Osteocyte (in vitro differentiated cells): ENCODE data around the gene PIK3C2G. TPM values are rescaled to one million over a fixed set of nuclear protein-coding genes. Genes with fewer than 3 reads are reported as not detected.

Experiments
- DNase-seq: peaks from one replicate; pipeline ENCODE4 v3.0.0; 2021; ENCODE audit warnings: mixed read lengths; ENCODE audit not compliant: unreplicated experiment; ENCODE audit errors: extremely low spot score
- H3K27ac Mint-ChIP-seq: one replicate; pipeline ENCODE4 v1.8.0; 2021; ENCODE audit warnings: mild to moderate bottlenecking, mixed read lengths; ENCODE audit not compliant: unreplicated experiment
- H3K27me3 Mint-ChIP-seq: one replicate; pipeline ENCODE4 v1.8.0; 2021; ENCODE audit warnings: mixed read lengths; ENCODE audit not compliant: unreplicated experiment
- H3K36me3 Mint-ChIP-seq: one replicate; pipeline ENCODE4 v1.8.0; 2021; ENCODE audit warnings: mixed read lengths; ENCODE audit not compliant: unreplicated experiment
- H3K4me1 Mint-ChIP-seq: one replicate; pipeline ENCODE4 v1.8.0; 2021; ENCODE audit warnings: mixed read lengths; ENCODE audit not compliant: unreplicated experiment
- H3K4me3 Mint-ChIP-seq: one replicate; pipeline ENCODE4 v1.8.0; 2021; ENCODE audit warnings: mild to moderate bottlenecking, moderate library complexity, mixed read lengths; ENCODE audit not compliant: unreplicated experiment
- H3K9me3 Mint-ChIP-seq: one replicate; pipeline ENCODE4 v1.8.0; 2021; ENCODE audit warnings: mixed read lengths; ENCODE audit not compliant: unreplicated experiment
- CTCF ChIP-seq: fragments of 200-600 bp; sonication (generic); IDR thresholded peaks from 2 replicates; pipeline ENCODE4 v1.5.0; 2021; ENCODE audit warnings: antibody characterized with exemption, mild to moderate bottlenecking, moderate library complexity
- total RNA-seq: library from RNA; stranded (reverse); gene quantifications from 2 replicates; pipeline ENCODE4 v1.2.1, GENCODE V29; 2021

PIK3C2G gene
- total RNA-seq, 1 donor from 2014 or later = not detected

GRCh38 chr12:18601962-18602361 lies 340.6 kb downstream of the PIK3C2G start:
- DNase-seq = no peak
- no peaks in the 10 kb centered on the region for H3K4me1 Mint-ChIP-seq
- no peaks in the 10 kb centered on the region for H3K27me3 Mint-ChIP-seq
- no peak for TF ChIP-seq CTCF
- H3K27ac Mint-ChIP-seq = no peak overlapping the region
- H3K36me3 Mint-ChIP-seq = no peaks in the 10 kb centered on the region
- no peak overlapping the region for H3K4me3 Mint-ChIP-seq
- peaks cover 14% of the 10 kb centered on the region for H3K9me3 Mint-ChIP-seq

- Mint-ChIP-seq H3K9me3 (no peaks in the 10 kb centered on the region), H3K27ac (no peak overlapping the region), H3K4me3 (no peak overlapping the region), H3K27me3 (no peaks in the 10 kb centered on the region), H3K36me3 (no peaks in the 10 kb centered on the region), H3K4me1 (peaks cover 18% of the 10 kb centered on the region)
- TF ChIP-seq CTCF = no peak
- DNase-seq = no peak
Measured at GRCh38 chr12:18612971-18613370, 351.7 kb downstream of the PIK3C2G start.

- Mint-ChIP-seq H3K9me3 (peaks cover 15% of the 10 kb centered on the region), H3K4me3 (no peak overlapping the region), H3K36me3 (no peaks in the 10 kb centered on the region), H3K4me1 (no peaks in the 10 kb centered on the region), H3K27me3 (no peaks in the 10 kb centered on the region), H3K27ac (no peak overlapping the region)
- TF ChIP-seq CTCF = no peak
- DNase-seq = no peak
Measured at GRCh38 chr12:18620986-18621385, 359.7 kb downstream of the PIK3C2G start.

GRCh38 chr12:18629445-18629844 lies 368.1 kb downstream of the PIK3C2G start:
- DNase-seq = no peak
- Mint-ChIP-seq H3K27ac (no peak overlapping the region), H3K4me3 (no peak overlapping the region), H3K36me3 (peaks cover 3% of the 10 kb centered on the region), H3K4me1 (no peaks in the 10 kb centered on the region), H3K27me3 (no peaks in the 10 kb centered on the region), H3K9me3 (peaks cover 24% of the 10 kb centered on the region)
- TF ChIP-seq CTCF = no peak

- no peak for TF ChIP-seq CTCF
- H3K4me3 Mint-ChIP-seq = no peak overlapping the region
- no peak overlapping the region for H3K27ac Mint-ChIP-seq
- peaks cover 3% of the 10 kb centered on the region for H3K36me3 Mint-ChIP-seq
- DNase-seq = no peak
- peaks cover 19% of the 10 kb centered on the region for H3K9me3 Mint-ChIP-seq
- no peaks in the 10 kb centered on the region for H3K27me3 Mint-ChIP-seq
- H3K4me1 Mint-ChIP-seq = no peaks in the 10 kb centered on the region
Measured at GRCh38 chr12:18629916-18630315, 368.6 kb downstream of the PIK3C2G start.
